ENCODE measurements around the gene MYOF.
"Not testable (repeated sequence)": the region's sequence is repeated elsewhere in the genome, so short reads cannot be mapped to it uniquely, and the experiment has no call there.

The MYOF gene

DNA sequence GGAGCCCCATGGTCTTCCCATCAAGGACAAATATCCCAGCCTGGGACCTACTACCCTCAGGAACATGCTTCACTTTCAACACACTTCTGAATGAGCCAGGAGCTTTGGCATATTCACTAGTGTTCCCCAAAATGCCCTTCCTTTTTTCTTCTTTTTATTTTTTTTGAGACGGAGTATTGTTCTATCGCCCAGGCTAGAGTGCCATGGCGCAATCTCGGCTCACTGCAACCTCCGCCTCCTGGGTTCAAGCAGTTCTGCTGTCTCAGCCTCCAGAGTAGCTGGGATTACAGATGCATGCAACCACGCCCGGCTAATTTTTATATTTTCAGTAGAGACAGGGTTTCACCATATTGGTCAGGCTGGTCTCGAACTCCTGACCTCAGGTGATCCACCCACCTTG is 63.1 kb downstream of the MYOF start:
- DNase-seq: not testable (repeated sequence)

- no peak for DNase-seq
These were observed 64.2 kb downstream of the MYOF start for GRCh38 chr10:93417921-93418320.

DNA sequence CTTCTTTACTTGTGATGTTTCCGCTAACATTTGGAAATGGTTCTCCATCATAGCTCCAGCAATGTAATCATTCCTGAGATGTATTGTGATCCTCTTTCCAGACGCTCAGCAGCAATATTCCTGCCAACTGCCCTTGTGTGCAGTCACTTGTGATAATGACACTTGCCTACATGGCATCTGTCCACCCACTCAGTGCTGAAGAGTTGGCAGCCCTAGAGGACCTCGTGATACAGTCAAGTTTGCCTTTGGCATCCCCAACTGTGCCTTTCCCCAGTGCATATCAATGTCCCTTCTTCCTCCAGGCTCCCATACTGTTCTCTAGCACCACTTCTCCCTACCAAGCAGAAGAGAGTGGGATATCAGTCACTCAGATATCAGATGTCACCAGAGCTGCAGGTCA is 64.9 kb downstream of the MYOF start:
- DNase-seq: no peak

GRCh38 chr10:93416824-93417223 is 65.3 kb downstream of the MYOF start:
- no peak for DNase-seq

GRCh38 chr10:93415693-93416092 is 66.4 kb downstream of the MYOF start:
- DNase-seq: no peak

DNA sequence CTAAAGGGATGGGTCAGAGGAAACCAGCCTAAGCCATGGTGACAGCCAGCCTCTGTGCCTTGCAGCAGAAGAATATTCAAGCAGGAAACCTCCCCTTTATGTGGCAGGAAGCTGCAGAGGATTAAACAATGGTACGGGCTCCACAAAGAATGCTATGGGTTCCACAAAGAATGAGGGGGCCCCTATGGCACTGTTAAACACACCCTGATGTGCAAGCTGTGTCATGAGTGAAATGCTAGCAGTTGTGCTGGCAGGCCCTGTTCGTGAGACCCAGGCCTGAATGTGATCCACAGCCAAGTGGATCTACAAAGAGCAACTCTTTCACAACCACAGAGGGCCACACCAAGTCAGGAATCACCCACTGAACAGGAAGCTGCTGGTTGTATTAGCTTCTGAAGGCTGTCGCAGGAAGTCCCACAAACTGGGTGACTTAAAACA is 68.9 kb downstream of the MYOF start:
- peak in 1 of 2 experiments; percentile 16 for DNase-seq

DNA sequence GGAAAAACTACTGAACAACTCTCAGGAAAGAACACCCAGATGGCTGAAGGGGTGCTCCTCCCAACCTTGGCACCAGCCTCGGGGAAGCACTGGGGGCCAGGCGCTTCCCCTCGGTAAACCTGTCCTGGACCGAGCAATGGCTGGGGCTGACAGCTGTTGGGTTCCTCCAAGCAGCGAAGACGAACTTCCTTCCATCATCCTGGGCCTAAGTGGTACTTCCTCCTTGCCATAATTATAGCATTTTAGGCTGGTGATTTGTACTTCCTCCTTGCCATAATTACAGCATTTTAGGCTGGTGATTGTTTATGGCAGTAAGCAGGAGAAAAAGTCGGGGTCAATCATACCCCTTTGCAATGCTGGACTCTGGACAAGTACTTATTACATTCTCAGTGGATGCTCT is 69.3 kb downstream of the MYOF start:
- DNase-seq: no peak

DNA sequence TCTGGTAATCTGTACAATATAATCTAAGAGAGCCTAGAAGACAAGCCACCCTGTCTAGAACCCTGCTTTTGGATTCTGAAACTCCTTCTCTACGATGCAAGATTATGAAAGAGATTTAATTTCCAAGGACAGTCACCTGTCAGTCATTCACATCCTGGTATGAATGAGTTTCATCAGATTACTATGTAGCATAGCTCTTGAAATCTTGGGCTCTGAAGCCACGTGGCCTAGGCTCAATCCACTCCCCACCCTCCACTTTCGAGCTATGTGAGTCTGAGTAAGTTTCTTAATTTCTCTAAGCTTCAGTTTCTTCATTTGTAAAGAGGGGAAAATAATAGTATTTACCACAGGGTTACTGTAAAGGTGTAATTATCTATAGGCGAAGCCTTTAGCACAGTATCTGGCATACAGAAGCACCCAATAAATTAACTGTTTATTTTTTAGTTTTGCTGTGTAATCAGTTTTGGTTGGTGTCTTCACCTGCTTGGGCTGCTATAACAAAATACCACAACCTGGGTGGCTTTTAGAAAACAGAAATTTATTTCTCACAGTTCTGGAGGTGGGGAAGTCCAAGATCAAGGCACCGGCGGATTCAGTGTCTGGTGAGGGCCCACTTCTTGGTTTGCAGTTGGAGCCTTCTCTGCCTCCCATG is 71.3 kb downstream of the MYOF start:
- no peak for DNase-seq

GRCh38 chr10:93408783-93409182 is 73.4 kb downstream of the MYOF start:
- no peak for DNase-seq

- no peak for DNase-seq
These were observed 75.6 kb downstream of the MYOF start for GRCh38 chr10:93406364-93407145.

- DNase-seq: no peak
These were observed 78.1 kb downstream of the MYOF start for GRCh38 chr10:93404048-93404354.

DNA sequence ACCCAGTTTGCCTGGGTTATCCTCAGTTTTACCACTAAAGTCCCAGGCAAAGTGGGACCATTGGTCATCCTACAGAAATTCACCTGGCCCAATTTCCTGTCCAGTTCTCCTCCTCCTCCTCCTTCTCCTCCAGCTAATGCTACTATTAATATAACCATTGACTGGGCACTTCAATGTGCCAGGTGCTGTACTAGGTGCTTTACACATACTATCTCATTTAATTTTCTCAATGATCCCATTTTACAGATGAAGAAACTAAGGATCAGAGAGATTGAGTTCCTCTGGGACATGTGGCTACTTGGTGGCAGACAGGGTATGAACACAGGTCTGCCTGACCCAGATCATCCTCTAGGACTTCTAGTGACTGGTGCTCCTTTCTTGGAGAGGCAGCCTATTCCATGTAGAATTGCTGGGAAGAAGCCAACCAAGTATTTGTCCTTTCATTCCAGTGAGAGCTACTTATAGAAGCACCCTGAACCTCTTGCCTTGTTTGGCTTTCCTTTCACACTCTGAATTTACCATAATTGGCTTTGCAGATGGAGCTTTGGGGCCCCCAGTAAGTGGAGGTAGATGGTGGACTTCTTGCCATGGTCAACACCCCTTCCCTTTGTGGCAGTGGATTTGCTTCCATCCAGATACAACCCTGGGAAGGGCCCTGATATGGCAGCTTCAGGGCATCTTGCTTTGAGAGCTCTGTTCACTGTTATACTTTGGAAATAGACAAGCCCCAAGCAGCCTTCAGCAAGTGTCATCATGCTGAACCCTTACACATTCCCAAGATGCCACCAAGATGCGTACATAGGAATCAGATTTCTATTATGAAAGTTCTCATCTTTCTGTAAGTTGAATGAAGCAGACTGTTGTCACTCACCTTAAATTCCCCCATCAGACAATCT is 78.7 kb downstream of the MYOF start:
- no peak for DNase-seq

DNA sequence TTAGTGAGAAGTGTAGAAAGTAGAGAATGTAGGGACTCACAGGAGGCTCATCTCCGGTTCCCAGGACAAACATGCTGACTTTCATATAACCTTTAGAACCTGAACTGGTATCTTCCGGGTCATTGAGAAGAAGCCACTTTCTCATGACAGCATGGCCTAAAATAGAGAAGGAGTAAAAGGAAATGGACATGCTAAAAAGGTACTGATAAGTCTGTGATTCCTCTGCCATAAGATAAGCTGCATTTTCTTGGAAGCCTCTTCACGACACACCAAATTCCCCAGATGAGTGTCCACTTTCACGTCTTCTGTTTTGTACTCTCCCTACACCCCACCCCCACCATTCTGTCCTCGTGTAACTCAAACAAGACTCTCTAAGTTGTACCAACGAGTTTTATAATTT is 79.9 kb downstream of the MYOF start:
- no peak for DNase-seq

DNA sequence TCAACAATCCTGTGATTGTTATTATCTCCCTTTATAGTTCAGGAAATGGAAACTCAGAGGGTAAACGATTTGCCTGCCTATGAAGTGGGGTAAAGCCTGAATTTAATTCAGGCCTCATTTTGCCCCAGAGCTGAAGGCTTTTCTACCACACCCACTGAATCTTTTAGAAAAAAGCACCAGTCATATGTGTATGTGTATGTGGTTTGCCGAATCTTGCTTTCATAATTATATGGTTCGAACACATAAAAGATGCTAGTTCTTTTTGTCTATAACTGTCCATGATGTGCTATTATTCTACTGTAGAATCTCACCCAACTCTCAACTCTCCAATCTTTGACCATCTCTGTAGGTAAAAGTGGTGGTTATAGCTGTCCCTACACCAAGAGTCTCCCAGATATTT is 83.6 kb downstream of the MYOF start:
- no peak for DNase-seq

GRCh38 chr10:93397020-93397419 is 85.1 kb downstream of the MYOF start:
- DNase-seq: no peak

- DNase-seq: no peak
These were observed 88.9 kb downstream of the MYOF start for GRCh38 chr10:93393211-93393610.

DNA sequence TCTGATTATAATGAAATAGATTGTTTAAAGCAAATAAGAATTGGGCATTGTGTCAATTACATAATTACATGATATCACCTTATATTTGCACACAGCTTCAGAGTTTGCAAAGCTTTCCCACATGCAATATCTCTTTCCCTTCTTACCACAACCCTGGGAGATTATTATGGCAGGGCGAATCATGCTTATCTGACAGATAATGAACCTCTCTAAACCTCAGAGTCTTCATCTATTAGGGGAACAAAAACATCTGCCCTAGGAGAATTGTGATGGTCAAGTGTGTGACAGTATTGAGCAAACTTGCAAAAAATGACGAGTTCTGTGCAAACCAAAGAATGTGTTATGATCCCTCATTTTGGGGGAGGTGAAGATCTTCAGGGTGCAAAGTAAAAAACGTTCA is 90.0 kb downstream of the MYOF start:
- DNase-seq: no peak

- no peak for DNase-seq
These were observed 91.6 kb downstream of the MYOF start for GRCh38 chr10:93390306-93391090.

GRCh38 chr10:93386631-93387369 is 95.3 kb downstream of the MYOF start:
- DNase-seq: no peak

- no peak for DNase-seq
These were observed 96.8 kb downstream of the MYOF start for GRCh38 chr10:93385345-93385744.

- no peak for DNase-seq
These were observed 98.1 kb downstream of the MYOF start for GRCh38 chr10:93384006-93384405.

- DNase-seq: no peak
These were observed 98.6 kb downstream of the MYOF start for GRCh38 chr10:93383562-93383981.
